Calu3 (cell line): ENCODE data around the gene PTPRC. TPM values are rescaled to one million over a fixed set of nuclear protein-coding genes. Genes with fewer than 3 reads are reported as not detected.

Experiments
- BruUV-seq: library from RNA; stranded (reverse); fragments of 400-500 nt; replicated peaks from 2 replicates; lab custom pipeline; 2021; lab: Mats Ljungman, UMichigan
- CTCF ChIA-PET: fragments of 300-600 bp; sonication (Branson Sonifier 250); formaldehyde crosslinking; loops from one replicate; lab custom pipeline; 2022; ENCODE audit warnings: antibody characterized with exemption; lab: Charles Lee
- DNase-seq: peaks from one replicate; pipeline ENCODE4 v3.0.0; 2022
- H3K27ac Mint-ChIP-seq: one replicate; pipeline ENCODE4 v1.8.0; 2022; ENCODE audit warnings: mixed read lengths; ENCODE audit not compliant: unreplicated experiment
- H3K27me3 Mint-ChIP-seq: one replicate; pipeline ENCODE4 v1.8.0; 2022; ENCODE audit warnings: mixed read lengths; ENCODE audit not compliant: unreplicated experiment
- H3K36me3 Mint-ChIP-seq: one replicate; pipeline ENCODE4 v1.8.0; 2022; ENCODE audit warnings: mild to moderate bottlenecking, moderate library complexity, mixed read lengths; ENCODE audit not compliant: insufficient read depth, unreplicated experiment
- H3K4me1 Mint-ChIP-seq: one replicate; pipeline ENCODE4 v1.8.0; 2022; ENCODE audit warnings: mild to moderate bottlenecking, low read depth, mixed read lengths; ENCODE audit not compliant: unreplicated experiment
- H3K4me3 Mint-ChIP-seq: one replicate; pipeline ENCODE4 v1.8.0; 2022; ENCODE audit warnings: mild to moderate bottlenecking, low read depth, moderate library complexity, mixed read lengths; ENCODE audit not compliant: unreplicated experiment
- H3K9me3 Mint-ChIP-seq: one replicate; pipeline ENCODE4 v1.8.0; 2022; ENCODE audit warnings: low read depth, mixed read lengths; ENCODE audit not compliant: unreplicated experiment
- CTCF ChIP-seq: fragments of 200-600 bp; IDR thresholded peaks from one replicate; pipeline ENCODE4 v1.8.0; 2022; ENCODE audit warnings: antibody characterized with exemption; ENCODE audit not compliant: unreplicated experiment
- intact Hi-C: fragments of 100-400 bp; cut with micrococcal nuclease; formaldehyde crosslinking; loops from one replicate; pipeline ENCODE4 v1.10.0; 2022; ENCODE audit not compliant: unreplicated experiment
- total RNA-seq: library from RNA; stranded (reverse); gene quantifications from 2 replicates; pipeline ENCODE4 v1.2.3, GENCODE V29; 2022

PTPRC gene
- total RNA-seq, 1 experiment from 2014 or later: not detected

GRCh38 chr1:198726455-198726854 is 87.6 kb downstream of the PTPRC start:
- no TSS peak for BruUV-seq
- H3K27me3 Mint-ChIP-seq: no peaks in the 10 kb centered on the region
- H3K4me3 Mint-ChIP-seq: no peak overlapping the region
- H3K4me1 Mint-ChIP-seq: no peaks in the 10 kb centered on the region
- no peaks in the 10 kb centered on the region for H3K36me3 Mint-ChIP-seq
- intact Hi-C loops: no loop called here
- no peak overlapping the region for H3K27ac Mint-ChIP-seq
- H3K9me3 Mint-ChIP-seq: no peaks in the 10 kb centered on the region
- no peak for DNase-seq
- TF ChIP-seq CTCF: no peak
- CTCF ChIA-PET: interaction anchor here (0.6 to 0.7 kb wide), 2 partner anchors 683 to 1268 kb away, joined by 3 to 4 read pairs; no protein-coding TSS in a partner anchor

- no peaks in the 10 kb centered on the region for H3K36me3 Mint-ChIP-seq
- intact Hi-C loops: no loop called here
- H3K4me1 Mint-ChIP-seq: peaks cover 10% of the 10 kb centered on the region
- H3K9me3 Mint-ChIP-seq: no peaks in the 10 kb centered on the region
- H3K4me3 Mint-ChIP-seq: no peak overlapping the region
- H3K27me3 Mint-ChIP-seq: no peaks in the 10 kb centered on the region
- no peak overlapping the region for H3K27ac Mint-ChIP-seq
- no peak for DNase-seq
- TF ChIP-seq CTCF: no peak
- CTCF ChIA-PET: interaction anchor here (0.6 kb wide), 1 partner anchor 193 kb away, joined by 3 read pairs; no protein-coding TSS in a partner anchor
- BruUV-seq: no TSS peak
These were observed 90.5 kb downstream of the PTPRC start for GRCh38 chr1:198729195-198729863.

GRCh38 chr1:198730952-198731351 is 92.1 kb downstream of the PTPRC start:
- Mint-ChIP-seq H3K27ac (no peak overlapping the region), H3K4me3 (no peak overlapping the region), H3K36me3 (no peaks in the 10 kb centered on the region), H3K9me3 (no peaks in the 10 kb centered on the region), H3K27me3 (no peaks in the 10 kb centered on the region), H3K4me1 (peaks cover 10% of the 10 kb centered on the region)
- CTCF ChIA-PET: no interaction called here
- intact Hi-C loops: no loop called here
- no TSS peak for BruUV-seq
- DNase-seq: no peak
- no peak for TF ChIP-seq CTCF

- Mint-ChIP-seq H3K9me3 (peaks cover 4% of the 10 kb centered on the region), H3K4me3 (no peak overlapping the region), H3K36me3 (no peaks in the 10 kb centered on the region), H3K27me3 (no peaks in the 10 kb centered on the region), H3K27ac (peak overlapping the region; percentile 12), H3K4me1 (peaks cover 10% of the 10 kb centered on the region)
- DNase-seq: no peak
- intact Hi-C loops: no loop called here
- TF ChIP-seq CTCF: no peak
- CTCF ChIA-PET: no interaction called here
- BruUV-seq: no TSS peak
These were observed 95.6 kb downstream of the PTPRC start for GRCh38 chr1:198734323-198735008.
